D721Med (cell line): ENCODE results near the gene OR2K2.

Experiments used
- DNase-seq: peaks from one replicate; pipeline ENCODE4 v3.0.0; 2011; ENCODE audit warnings: low spot score; ENCODE audit not compliant: insufficient read length
- FAIRE-seq: peaks from 2 replicates; lab custom pipeline; 2011; peaks lifted over from hg19 to GRCh38; lab: Jason Lieb, UNC
- TF ChIP-seq, protein P1 (sequence below): IDR thresholded peaks from 2 replicates; pipeline ENCODE4 v1.5.1; 2012; ENCODE audit warnings: mild to moderate bottlenecking, control low read depth; ENCODE audit not compliant: insufficient read depth; ENCODE audit errors: missing control alignments

OR2K2 gene, protein sequence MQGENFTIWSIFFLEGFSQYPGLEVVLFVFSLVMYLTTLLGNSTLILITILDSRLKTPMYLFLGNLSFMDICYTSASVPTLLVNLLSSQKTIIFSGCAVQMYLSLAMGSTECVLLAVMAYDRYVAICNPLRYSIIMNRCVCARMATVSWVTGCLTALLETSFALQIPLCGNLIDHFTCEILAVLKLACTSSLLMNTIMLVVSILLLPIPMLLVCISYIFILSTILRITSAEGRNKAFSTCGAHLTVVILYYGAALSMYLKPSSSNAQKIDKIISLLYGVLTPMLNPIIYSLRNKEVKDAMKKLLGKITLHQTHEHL

DNA sequence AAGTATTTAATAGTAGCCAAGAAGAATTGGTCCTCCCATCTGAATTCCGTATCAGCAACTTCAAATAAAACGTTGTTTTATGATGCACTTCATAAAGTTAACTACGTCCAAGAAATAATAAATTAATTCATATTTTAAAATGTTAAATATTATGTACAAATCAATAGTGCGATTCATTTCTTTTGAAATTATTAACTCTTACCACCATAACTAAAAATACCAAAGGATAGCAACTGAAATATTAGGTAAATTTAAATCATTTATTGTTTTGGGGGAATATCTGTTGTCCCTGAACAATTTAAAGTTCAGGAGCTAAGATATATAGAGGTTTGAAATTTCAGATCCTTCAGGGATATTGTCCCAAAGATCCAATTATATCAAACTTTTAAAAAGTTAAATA, at the start of gene OR2K2:
TSS of gene OR2K2 (minus strand) at position 101 of the 400 bp plus-strand sequence. CDS start 1,791 bp downstream, outside the sequence.
- TF ChIP-seq, protein P1, sequence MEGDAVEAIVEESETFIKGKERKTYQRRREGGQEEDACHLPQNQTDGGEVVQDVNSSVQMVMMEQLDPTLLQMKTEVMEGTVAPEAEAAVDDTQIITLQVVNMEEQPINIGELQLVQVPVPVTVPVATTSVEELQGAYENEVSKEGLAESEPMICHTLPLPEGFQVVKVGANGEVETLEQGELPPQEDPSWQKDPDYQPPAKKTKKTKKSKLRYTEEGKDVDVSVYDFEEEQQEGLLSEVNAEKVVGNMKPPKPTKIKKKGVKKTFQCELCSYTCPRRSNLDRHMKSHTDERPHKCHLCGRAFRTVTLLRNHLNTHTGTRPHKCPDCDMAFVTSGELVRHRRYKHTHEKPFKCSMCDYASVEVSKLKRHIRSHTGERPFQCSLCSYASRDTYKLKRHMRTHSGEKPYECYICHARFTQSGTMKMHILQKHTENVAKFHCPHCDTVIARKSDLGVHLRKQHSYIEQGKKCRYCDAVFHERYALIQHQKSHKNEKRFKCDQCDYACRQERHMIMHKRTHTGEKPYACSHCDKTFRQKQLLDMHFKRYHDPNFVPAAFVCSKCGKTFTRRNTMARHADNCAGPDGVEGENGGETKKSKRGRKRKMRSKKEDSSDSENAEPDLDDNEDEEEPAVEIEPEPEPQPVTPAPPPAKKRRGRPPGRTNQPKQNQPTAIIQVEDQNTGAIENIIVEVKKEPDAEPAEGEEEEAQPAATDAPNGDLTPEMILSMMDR: no peak
- no peak for FAIRE-seq
- no peak for DNase-seq

DNA sequence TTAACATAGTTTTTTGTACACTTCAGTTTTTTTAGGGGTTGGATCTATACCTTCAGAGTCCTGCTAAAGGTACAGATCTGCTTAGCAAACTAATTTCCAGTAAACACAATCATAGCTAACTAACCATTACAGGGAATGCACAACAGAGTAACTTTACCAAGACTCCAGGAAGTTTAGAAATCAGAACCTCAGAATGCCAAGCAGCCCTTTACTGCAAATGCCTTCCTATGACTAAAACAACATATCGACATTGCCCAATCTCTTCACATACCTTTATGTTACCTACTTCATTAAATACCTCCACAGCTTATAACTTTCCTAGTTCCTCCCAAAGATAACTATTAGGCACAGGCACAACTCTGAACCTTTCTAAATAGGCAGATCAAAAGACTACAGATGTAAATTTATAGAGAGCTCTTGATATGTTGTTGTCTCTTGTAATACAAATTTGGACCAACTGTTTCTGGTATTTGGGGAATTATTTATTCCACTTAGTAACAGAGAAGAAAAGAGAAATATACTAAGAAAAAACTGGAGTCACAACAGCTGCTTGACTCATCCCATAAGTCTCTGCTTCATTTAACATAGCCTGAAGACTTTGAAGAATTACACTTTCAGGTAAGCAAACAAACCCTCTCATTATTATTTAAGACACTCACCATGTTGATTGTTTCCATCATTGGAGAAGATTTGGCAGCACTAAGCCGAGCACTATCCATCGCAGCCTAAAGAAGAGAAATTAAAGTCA, 46.0 kb upstream of the OR2K2 start:
- DNase-seq (no peak), FAIRE-seq (no peak)
- TF ChIP-seq, protein P1: no peak

DNA sequence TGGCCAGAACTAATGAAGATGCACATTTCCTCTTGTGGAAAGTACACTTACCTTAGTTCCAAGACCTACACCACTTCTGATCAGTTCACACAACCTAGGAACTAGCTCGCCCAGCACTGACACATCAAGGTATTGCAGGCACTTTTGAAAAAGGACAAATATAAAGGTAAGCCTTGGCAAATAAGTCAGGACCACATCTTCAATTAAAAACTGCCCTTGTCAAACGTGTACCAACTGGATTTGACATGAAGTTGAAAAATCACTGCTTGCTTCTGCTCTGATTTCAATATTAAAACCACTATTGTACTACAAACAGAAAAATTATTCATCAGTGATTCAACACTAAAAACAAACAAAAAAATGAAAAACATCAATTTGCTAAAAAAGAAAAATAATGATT, 45.0 kb upstream of the OR2K2 start:
- FAIRE-seq (no peak), DNase-seq (no peak)

DNA sequence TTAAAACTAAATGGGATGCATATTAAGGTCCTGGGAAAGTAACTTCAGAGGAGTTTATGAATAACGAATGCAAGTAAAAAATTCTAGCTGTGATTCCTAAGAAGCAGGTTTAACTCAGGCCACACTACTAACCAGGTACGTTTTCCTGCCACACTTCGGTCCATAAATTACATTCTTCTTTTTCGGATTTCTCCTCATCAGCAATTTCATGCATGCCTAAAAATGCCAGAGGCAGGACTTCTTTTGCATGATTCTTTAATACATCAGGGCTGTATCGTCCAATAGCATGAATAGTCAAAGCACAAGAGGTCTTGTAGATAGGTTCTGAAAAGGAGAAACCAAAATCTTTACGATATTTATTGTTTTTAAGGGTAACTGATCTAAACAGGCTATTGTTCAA, 42.3 kb upstream of the OR2K2 start:
- TF ChIP-seq, protein P1: no peak
- DNase-seq (no peak), FAIRE-seq (no peak)

More for the DNA sequence above, 45.0 kb upstream of the OR2K2 start:
- TF ChIP-seq, protein P1: no peak

DNA sequence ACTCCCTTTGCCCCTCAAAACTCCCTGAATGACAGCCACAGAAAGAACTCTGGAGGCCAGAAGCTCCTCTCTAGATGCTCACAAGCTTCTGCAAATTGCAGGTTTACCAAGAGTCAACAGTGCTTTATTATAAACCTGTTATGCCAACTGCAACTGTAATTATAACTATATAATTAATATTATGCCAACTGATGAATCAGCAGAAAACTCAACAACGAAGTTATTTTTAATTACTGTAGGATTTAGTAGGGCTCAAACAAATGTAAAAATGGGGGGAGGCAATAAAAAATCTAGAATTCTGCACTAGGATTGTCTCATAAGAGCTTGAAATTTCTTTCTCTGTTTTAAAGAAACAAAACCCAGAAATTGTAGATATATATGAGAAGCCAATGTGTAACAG, 37.0 kb upstream of the OR2K2 start:
- TF ChIP-seq, protein P1: no peak
- FAIRE-seq: no peak

DNA sequence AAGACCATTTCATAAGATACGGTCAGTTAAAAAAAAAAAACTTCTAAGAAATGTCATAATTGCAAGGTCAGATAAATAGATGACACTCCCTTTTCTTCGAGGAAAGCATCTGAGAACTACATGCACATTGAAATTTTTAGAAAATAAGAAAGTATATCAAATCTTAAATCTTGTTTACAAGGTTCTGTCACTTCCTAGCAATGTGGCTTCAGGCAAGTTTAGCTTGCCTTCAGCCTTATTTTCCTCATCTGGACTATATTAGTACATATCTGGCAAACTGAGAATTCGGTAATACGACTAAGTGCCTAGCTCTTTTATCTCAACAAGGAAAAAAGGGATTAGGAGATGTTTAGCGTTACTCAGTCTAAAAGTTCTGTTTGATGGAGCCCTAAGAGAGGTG, 32.5 kb upstream of the OR2K2 start:
- TF ChIP-seq, protein P1: no peak
- DNase-seq: no peak
- FAIRE-seq: no peak

More for the DNA sequence above, 37.0 kb upstream of the OR2K2 start:
- no peak for DNase-seq
